H1 (cell line): ENCODE data around the gene TEAD1. TPM values are rescaled to one million over a fixed set of nuclear protein-coding genes. Genes with fewer than 3 reads are reported as not detected.

Experiments used
- CTCF ChIA-PET: fragments of 300-600 bp; sonication (Branson Sonifier 250); formaldehyde crosslinking; loops from one replicate; lab custom pipeline; 2021; ENCODE audit not compliant: partially characterized antibody; lab: Charles Lee
- POLR2A ChIA-PET: fragments of 300-600 bp; sonication (Branson Sonifier 250); formaldehyde crosslinking; loops from one replicate; lab custom pipeline; 2021; ENCODE audit warnings: inconsistent platforms; ENCODE audit not compliant: partially characterized antibody; lab: Charles Lee
- DNase-seq, 2 experiments: peaks; one replicate each; pipeline versions ENCODE4 v3.0.0 to v3.0.0-alpha.2; 2010 to 2022; ENCODE audit warnings: low spot score in 2 of 2, low read depth in 1 of 2, mixed read lengths in 1 of 2
- FAIRE-seq: peaks from 2 replicates; lab custom pipeline; 2011; peaks lifted over from hg19 to GRCh38; lab: Jason Lieb, UNC
- H2AFZ ChIP-seq: 2 replicates; pipeline ENCODE4 v1.8.1; 2012; ENCODE audit warnings: low read length, inconsistent platforms
- H2AK5ac ChIP-seq: 2 replicates; pipeline ENCODE4 v1.6.1; 2013; ENCODE audit warnings: low read depth, low read length
- H2BK120ac ChIP-seq: replicated peaks from 2 replicates; pipeline ENCODE3; 2013; ENCODE audit warnings: low read depth, low read length, inconsistent platforms
- H2BK12ac ChIP-seq: 2 replicates; pipeline ENCODE4 v1.6.1; 2013; ENCODE audit warnings: low read depth, low read length
- H2BK15ac ChIP-seq: 2 replicates; pipeline ENCODE4 v1.6.1; 2013; ENCODE audit warnings: low read length
- H2BK20ac ChIP-seq: 2 replicates; pipeline ENCODE4 v1.6.1; 2013; ENCODE audit warnings: low read length
- H2BK5ac ChIP-seq: 2 replicates; pipeline ENCODE4 v1.6.1; 2013; ENCODE audit warnings: low read depth, low read length
- H3K14ac ChIP-seq: 2 replicates; pipeline ENCODE4 v1.6.1; 2013; ENCODE audit warnings: inconsistent platforms; ENCODE audit not compliant: insufficient read length
- H3K18ac ChIP-seq: 2 replicates; pipeline ENCODE4 v1.6.1; 2013; ENCODE audit warnings: low read length; ENCODE audit errors: extremely low read depth
- H3K23ac ChIP-seq: 2 replicates; pipeline ENCODE4 v1.6.1; 2013; ENCODE audit warnings: inconsistent platforms; ENCODE audit not compliant: insufficient read length
- H3K23me2 ChIP-seq: 2 replicates; pipeline ENCODE4 v1.6.1; 2013; ENCODE audit warnings: low read depth, low read length
- H3K27ac ChIP-seq: 2 replicates; pipeline ENCODE4 v1.6.1; 2011; ENCODE audit warnings: low read depth, low read length, inconsistent platforms
- H3K27me3 ChIP-seq, 4 experiments: replicated peaks in 1 of 4; 1 replicate in 1 of 4; 2 replicates in 3 of 4; pipeline versions ENCODE4 v1.6.1 to v1.8.1; 2011 to 2013; ENCODE audit warnings: low read length in 3 of 4, mild to moderate bottlenecking in 3 of 4, inconsistent platforms in 2 of 4, mixed read lengths in 2 of 4, moderate library complexity in 1 of 4; ENCODE audit not compliant: control insufficient read depth in 3 of 4, insufficient read depth in 3 of 4; ENCODE audit errors: extremely low read depth in 1 of 4
- H3K36me3 ChIP-seq, 4 experiments: 2 replicates each; pipeline versions ENCODE4 v1.6.1 to v1.8.1; 2011 to 2013; ENCODE audit warnings: mild to moderate bottlenecking in 4 of 4, low read length in 3 of 4, moderate library complexity in 2 of 4, control low read depth in 1 of 4, inconsistent platforms in 1 of 4; ENCODE audit not compliant: insufficient read depth in 4 of 4, control insufficient read depth in 2 of 4
- H3K4ac ChIP-seq: replicated peaks from 2 replicates; pipeline ENCODE3; 2013; ENCODE audit warnings: low read length, low read depth, mixed read lengths, inconsistent platforms; ENCODE audit not compliant: insufficient read length
- H3K4me1 ChIP-seq, 4 experiments: replicated peaks in 1 of 4; 1 replicate in 1 of 4; 2 replicates in 3 of 4; pipeline versions ENCODE4 v1.6.1 to v1.8.1; 2011 to 2013; ENCODE audit warnings: low read length in 3 of 4, inconsistent platforms in 2 of 4, mixed read lengths in 1 of 4; ENCODE audit not compliant: insufficient read depth in 4 of 4, control insufficient read depth in 3 of 4
- H3K4me2 ChIP-seq, 2 experiments: 2 replicates each; pipeline versions ENCODE4 v1.6.1 to v1.8.1; 2011 to 2013; ENCODE audit warnings: low read depth in 2 of 2, low read length in 2 of 2, control low read depth in 1 of 2, inconsistent platforms in 1 of 2, mild to moderate bottlenecking in 1 of 2; ENCODE audit not compliant: insufficient read depth in 1 of 2
- H3K4me3 ChIP-seq, 4 experiments: fragments of 200-600, 300-600 bp in 1 of 4; sonication (generic), shearing (Covaris generic), sonication (Bioruptor Twin) in 1 of 4; 2 replicates each; pipeline versions ENCODE4 v1.5.1 to v1.8.1; 2011 to 2016; ENCODE audit warnings: low read length in 4 of 4, low read depth in 3 of 4, control low read depth in 2 of 4, inconsistent platforms in 2 of 4, mild to moderate bottlenecking in 2 of 4, mixed read lengths in 1 of 4, moderate library complexity in 1 of 4; ENCODE audit not compliant: insufficient read depth in 2 of 4; ENCODE audit errors: extremely low read depth in 1 of 4
- H3K56ac ChIP-seq: replicated peaks from 2 replicates; pipeline ENCODE3; 2013; ENCODE audit warnings: low read depth, mild to moderate bottlenecking, mixed read lengths, low read length, inconsistent platforms; ENCODE audit not compliant: insufficient read length
- H3K79me1 ChIP-seq: 2 replicates; pipeline ENCODE4 v1.6.1; 2013; ENCODE audit warnings: low read depth, low read length, control low read depth
- H3K79me2 ChIP-seq, 2 experiments: 2 replicates each; pipeline versions ENCODE4 v1.6.1 to v1.8.1; 2012 to 2013; ENCODE audit warnings: low read length in 2 of 2, mild to moderate bottlenecking in 2 of 2, inconsistent platforms in 1 of 2; ENCODE audit not compliant: insufficient read depth in 2 of 2, control insufficient read depth in 1 of 2
- H3K9ac ChIP-seq, 4 experiments: replicated peaks in 1 of 4; 1 replicate in 1 of 4; 2 replicates in 3 of 4; pipeline versions ENCODE4 v1.6.1 to v1.8.1; 2011 to 2013; ENCODE audit warnings: low read depth in 3 of 4, low read length in 3 of 4, control low read depth in 2 of 4, mild to moderate bottlenecking in 2 of 4, moderate library complexity in 2 of 4, inconsistent platforms in 1 of 4; ENCODE audit errors: extremely low read depth in 1 of 4
- H3K9me3 ChIP-seq, 2 experiments: 2 replicates each; pipeline versions ENCODE4 v1.6.1 to v1.8.1; 2012 to 2013; ENCODE audit warnings: mild to moderate bottlenecking in 2 of 2, moderate library complexity in 2 of 2, control low read depth in 1 of 2, inconsistent platforms in 1 of 2, low read depth in 1 of 2, low read length in 1 of 2, mixed read lengths in 1 of 2; ENCODE audit not compliant: insufficient read depth in 2 of 2
- H4K20me1 ChIP-seq, 2 experiments: replicated peaks in 1 of 2; 2 replicates each; pipeline versions ENCODE3 to v1.8.1; 2011 to 2013; ENCODE audit warnings: inconsistent platforms in 2 of 2, low read length in 2 of 2, mild to moderate bottlenecking in 1 of 2; ENCODE audit not compliant: insufficient read depth in 2 of 2, control insufficient read depth in 1 of 2
- H4K5ac ChIP-seq: 2 replicates; pipeline ENCODE4 v1.6.1; 2013; ENCODE audit warnings: low read length, low read depth, mixed read lengths, inconsistent platforms; ENCODE audit not compliant: insufficient read length
- H4K8ac ChIP-seq: 2 replicates; pipeline ENCODE4 v1.8.0; 2013; ENCODE audit warnings: mild to moderate bottlenecking, moderate library complexity, low read length, inconsistent platforms; ENCODE audit not compliant: insufficient read depth; ENCODE audit errors: extremely low read depth
- H4K91ac ChIP-seq: replicated peaks from 2 replicates; pipeline ENCODE3; 2013; ENCODE audit warnings: low read length, mixed read lengths, inconsistent platforms; ENCODE audit not compliant: insufficient read length
- CBX8 ChIP-seq: fragments of 300-800, 300-1000 bp; sonication (generic); IDR thresholded peaks from 2 replicates; pipeline ENCODE4 v1.7.1; 2016; ENCODE audit warnings: low read depth, low read length, borderline replicate concordance
- EP300 ChIP-seq, 2 experiments: IDR thresholded peaks; 1 replicate in 1 of 2; 2 replicates in 1 of 2; pipeline ENCODE4 v1.6.1; 2011 to 2012; ENCODE audit warnings: low read depth in 2 of 2, low read length in 2 of 2, mild to moderate bottlenecking in 2 of 2, borderline replicate concordance in 1 of 2, inconsistent platforms in 1 of 2, moderate library complexity in 1 of 2
- EZH2 ChIP-seq: fragments of 200-600 bp; sonication (generic); IDR thresholded peaks from 2 replicates; pipeline ENCODE4 v1.7.1; 2012; ENCODE audit warnings: low read depth, mild to moderate bottlenecking, moderate library complexity, low read length, inconsistent platforms; ENCODE audit not compliant: severe bottlenecking
- GABPA ChIP-seq: IDR thresholded peaks from 2 replicates; pipeline ENCODE4 v1.6.1; 2011; ENCODE audit warnings: mild to moderate bottlenecking, low read length, moderate library complexity, borderline replicate concordance; ENCODE audit not compliant: insufficient read depth
- KDM1A ChIP-seq: fragments of 200-600, 300-600 bp; sonication (generic); IDR thresholded peaks from 2 replicates; pipeline ENCODE4 v1.7.1; 2016; ENCODE audit warnings: mild to moderate bottlenecking, low read length, borderline replicate concordance
- RBBP5 ChIP-seq: IDR thresholded peaks from 2 replicates; pipeline ENCODE4 v1.7.1; 2012; ENCODE audit warnings: low read depth, mild to moderate bottlenecking, inconsistent platforms, low read length, moderate library complexity, borderline replicate concordance
- SIX5 ChIP-seq: IDR thresholded peaks from 2 replicates; pipeline ENCODE4 v1.6.1; 2011; ENCODE audit warnings: mild to moderate bottlenecking, low read depth, low read length
- TAF7 ChIP-seq: optimal IDR thresholded peaks from 2 replicates; pipeline ENCODE3; 2011; ENCODE audit warnings: low read depth, mild to moderate bottlenecking, inconsistent platforms, low read length, moderate library complexity, borderline replicate concordance
- TBP ChIP-seq: IDR thresholded peaks from 2 replicates; pipeline ENCODE4 v1.6.1; 2011; ENCODE audit warnings: low read depth, low read length, improper control_type of control experiment
- ZNF274 ChIP-seq: IDR thresholded peaks from 2 replicates; pipeline ENCODE4 v1.7.0; 2012; ENCODE audit warnings: low read length, borderline replicate concordance; ENCODE audit errors: extremely low read depth
- WGBS, 2 experiments: shearing (Covaris generic) in 1 of 2; methylation state at CpG; one replicate each; pipeline versions ENCODE4 v1.1.6 to v1.1.7; 2013 to 2015; ENCODE audit warnings: low lambda C conversion rate in 2 of 2, mixed read lengths in 2 of 2, inconsistent platforms in 1 of 2, low coverage in 1 of 2, missing lambda C conversion rate in 1 of 2; ENCODE audit not compliant: insufficient replicate concordance in 2 of 2, insufficient coverage in 1 of 2, insufficient read length in 1 of 2; ENCODE audit errors: extremely low coverage in 1 of 2, missing lambda C conversion rate in 1 of 2; 5-methylcytosine and 5-hydroxymethylcytosine counted together
- polyA plus RNA-seq, 7 experiments: library from polyadenylated mRNA; depleted of rRNA in 3 of 7; stranded (reverse) in 5 of 7; unstranded in 2 of 7; fragments of >200 nt in 5 of 7; fragments of 200-250 nt in 2 of 7; gene quantifications; 1 replicate in 5 of 7; 2 replicates in 1 of 7; 4 replicates in 1 of 7; pipeline versions ENCODE4 v1.2.1 to v1.2.3, GENCODE V29; 2011 to 2013; ENCODE audit warnings: missing spikeins in 2 of 7, mixed read lengths in 2 of 7
- total RNA-seq: library from RNA; stranded (reverse); fragmentation: NEBNext Ultra II Directional; extraction: Animal tissue kit (Norgen Biotek cat#: 25700); gene quantifications from 2 replicates; pipeline ENCODE4 v1.2.1, GENCODE V29; 2021

TEAD1 gene
- total and polyA plus RNA-seq, 2 of the 8 experiments (the other 6 are each of a cell fraction or from before 2014, with no cell fraction given): 15.6 to 67.4 TPM

DNA sequence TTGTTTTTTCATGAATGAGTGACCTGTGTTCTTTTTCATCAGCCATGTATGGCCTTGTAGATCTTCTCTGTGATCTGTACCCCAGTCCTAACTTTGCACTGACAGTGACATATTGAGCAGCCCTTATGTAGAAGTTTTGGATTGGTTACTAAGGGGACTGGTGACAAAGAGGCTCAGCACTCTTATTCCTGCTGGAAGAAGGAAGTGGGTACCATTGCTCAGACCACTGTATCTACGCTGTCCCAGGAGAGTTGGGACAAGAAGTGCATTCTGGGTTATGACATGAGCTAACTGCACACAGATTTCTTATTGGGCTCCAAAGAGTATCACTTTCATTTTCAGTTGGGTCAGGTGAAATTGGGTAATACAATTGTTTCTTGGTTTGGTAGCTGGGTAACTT, 227.1 kb downstream of the TEAD1 start:
- Histone ChIP-seq H3K9me3 (no peaks in the 10 kb centered on the region), H3K18ac (no peak overlapping the region), H2AFZ (no peak overlapping the region), H4K20me1 (peaks cover 0 to 4% of the 10 kb centered on the region in 2 experiments), H4K8ac (no peak overlapping the region), H3K4me2 (no peak overlapping the region), H3K56ac (no peak overlapping the region), H2AK5ac (no peak overlapping the region), H3K27me3 (no peaks in the 10 kb centered on the region), H3K14ac (no peak overlapping the region), H2BK20ac (no peak overlapping the region), H3K23me2 (no peaks in the 10 kb centered on the region), H3K4me3 (no peak overlapping the region), H3K4ac (no peak overlapping the region), H3K9ac (no peak overlapping the region), H4K91ac (no peak overlapping the region), H3K4me1 (peaks cover 2 to 10% (median 5%) of the 10 kb centered on the region in 4 experiments; a peak in 4 of 7 replicates), H4K5ac (no peak overlapping the region), H2BK120ac (no peak overlapping the region), H3K36me3 (peaks cover 0 to 17% (median 8%) of the 10 kb centered on the region in 4 experiments; a peak in 5 of 8 replicates), H3K23ac (no peak overlapping the region), H3K79me2 (no peaks in the 10 kb centered on the region), H3K27ac (no peak overlapping the region), H2BK15ac (no peak overlapping the region), H3K79me1 (no peaks in the 10 kb centered on the region), H2BK5ac (no peak overlapping the region), H2BK12ac (no peak overlapping the region)
- ChIA-PET CTCF (interaction anchor here (1.0 to 1.6 kb wide), 2 partner anchors 11 to 302 kb away, joined by 3 to 5 read pairs; no protein-coding TSS in a partner anchor), POLR2A (no interaction called here)
- 90% methylated on average over 1 of the region's 1 CpG; no CpG with 5 or more reads in 1 of the 2 experiments for WGBS, 2 experiments
- no peak for FAIRE-seq
- no peak for DNase-seq
- no peak for TF ChIP-seq RBBP5
- no peak for TF ChIP-seq SIX5
- TF ChIP-seq GABPA: no peak
- TF ChIP-seq TAF7: no peak
- no peak for TF ChIP-seq KDM1A
- no peak for TF ChIP-seq EZH2
- no peak for TF ChIP-seq TBP
- TF ChIP-seq EP300 (IDR thresholded peaks at IDR 0.05; ENCODE audit: borderline replicate concordance in 1 of 2, low read depth in 2 of 2, low read length in 2 of 2): no peak
- no peak for TF ChIP-seq CBX8
- TF ChIP-seq ZNF274: no peak
